Erythroblast (primary cell): ENCODE data around the gene GRID2IP.

Experiments
- GATA1 ChIP-seq: IDR thresholded peaks from 2 replicates; pipeline ENCODE4 v1.6.1; 2011; ENCODE audit warnings: low read depth, mild to moderate bottlenecking, control low read depth, low read length, moderate library complexity
- POLR2A ChIP-seq: IDR thresholded peaks from 2 replicates; pipeline ENCODE4 v1.6.1; 2011; ENCODE audit warnings: mild to moderate bottlenecking, low read length

GRCh38 chr7:6504996-6505395, 46.3 kb downstream of the GRID2IP start:
- TF ChIP-seq POLR2A (no peak), GATA1 (no peak)
